Activated naive CD8-positive, alpha-beta T cell treated with anti-CD3 and anti-CD28 coated beads, Interleukin-2, amount 50 U/mL, for 24 hours (primary cell): ENCODE data around the gene ATP9A.

Experiments used
- ATAC-seq: fragments of 150-1000 bp; cut with Tn5 transposase; one replicate; pipeline ENCODE4 v1.10.0; 2021
- DNase-seq: peaks from one replicate; pipeline ENCODE4 v3.0.0; 2021
- H3K27ac Mint-ChIP-seq: one replicate; pipeline ENCODE4 v1.8.0; 2021; ENCODE audit warnings: mild to moderate bottlenecking, mixed read lengths
- H3K27me3 Mint-ChIP-seq: one replicate; pipeline ENCODE4 v1.8.0; 2021; ENCODE audit warnings: mixed read lengths
- H3K36me3 Mint-ChIP-seq: one replicate; pipeline ENCODE4 v1.8.0; 2021; ENCODE audit warnings: low read depth, mixed read lengths
- H3K4me1 Mint-ChIP-seq: one replicate; pipeline ENCODE4 v1.8.0; 2021; ENCODE audit warnings: mixed read lengths
- H3K4me3 Mint-ChIP-seq: one replicate; pipeline ENCODE4 v1.8.0; 2021; ENCODE audit warnings: mild to moderate bottlenecking, moderate library complexity, mixed read lengths
- H3K9me3 Mint-ChIP-seq: one replicate; pipeline ENCODE4 v1.8.0; 2021; ENCODE audit warnings: mixed read lengths

ATP9A gene

GRCh38 chr20:51710361-51710894 is 57.8 kb downstream of the ATP9A start:
- Mint-ChIP-seq H3K36me3 (no peaks in the 10 kb centered on the region), H3K9me3 (no peaks in the 10 kb centered on the region), H3K4me1 (peaks cover 7% of the 10 kb centered on the region), H3K27me3 (peaks cover 5% of the 10 kb centered on the region), H3K4me3 (no peak overlapping the region), H3K27ac (no peak overlapping the region)
- no peak for ATAC-seq
- DNase-seq, result no peak

- H3K27ac Mint-ChIP-seq, result no peak overlapping the region
- H3K27me3 Mint-ChIP-seq, result peaks cover 4% of the 10 kb centered on the region
- H3K4me3 Mint-ChIP-seq, result no peak overlapping the region
- no peak for ATAC-seq
- H3K36me3 Mint-ChIP-seq, result no peaks in the 10 kb centered on the region
- peaks cover 3% of the 10 kb centered on the region for H3K4me1 Mint-ChIP-seq
- DNase-seq, result no peak
- H3K9me3 Mint-ChIP-seq, result no peaks in the 10 kb centered on the region
Observed at GRCh38 chr20:51705400-51705799, 62.8 kb downstream of the ATP9A start.

GRCh38 chr20:51703400-51704287 is 64.5 kb downstream of the ATP9A start:
- Mint-ChIP-seq H3K9me3 (no peaks in the 10 kb centered on the region), H3K36me3 (no peaks in the 10 kb centered on the region), H3K4me3 (no peak overlapping the region), H3K4me1 (peaks cover 3% of the 10 kb centered on the region), H3K27me3 (peaks cover 4% of the 10 kb centered on the region), H3K27ac (no peak overlapping the region)
- DNase-seq, result no peak
- peak; percentile 43 for ATAC-seq

DNA sequence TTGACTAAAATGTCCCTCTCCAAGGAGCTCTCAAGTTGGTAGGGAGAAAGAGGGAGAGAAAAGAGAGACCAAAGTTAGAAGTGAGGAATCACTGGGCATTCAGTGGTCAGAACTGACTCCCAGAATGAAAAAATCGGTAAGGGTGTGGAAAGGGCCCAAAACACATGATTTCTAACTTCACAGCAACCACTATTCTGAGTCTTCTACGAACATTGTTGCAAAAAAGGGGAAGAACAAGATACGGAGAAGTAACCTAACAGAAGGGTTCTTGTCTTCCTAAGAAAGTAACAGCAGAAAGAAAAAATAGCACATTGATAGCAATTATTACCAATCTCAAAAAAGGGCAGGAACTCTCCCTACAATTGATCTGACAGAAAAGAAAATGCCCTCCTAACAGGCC is 65.6 kb downstream of the ATP9A start:
- peaks cover 3% of the 10 kb centered on the region for H3K4me1 Mint-ChIP-seq
- no peak overlapping the region for H3K27ac Mint-ChIP-seq
- no peaks in the 10 kb centered on the region for H3K9me3 Mint-ChIP-seq
- H3K27me3 Mint-ChIP-seq, result peaks cover 4% of the 10 kb centered on the region
- H3K4me3 Mint-ChIP-seq, result no peak overlapping the region
- H3K36me3 Mint-ChIP-seq, result no peaks in the 10 kb centered on the region
- DNase-seq (no peak), ATAC-seq (no peak)

- H3K4me3 Mint-ChIP-seq, result no peak overlapping the region
- H3K36me3 Mint-ChIP-seq, result no peaks in the 10 kb centered on the region
- ATAC-seq, result no peak
Observed at GRCh38 chr20:51700809-51701285, 67.3 kb downstream of the ATP9A start.

DNA sequence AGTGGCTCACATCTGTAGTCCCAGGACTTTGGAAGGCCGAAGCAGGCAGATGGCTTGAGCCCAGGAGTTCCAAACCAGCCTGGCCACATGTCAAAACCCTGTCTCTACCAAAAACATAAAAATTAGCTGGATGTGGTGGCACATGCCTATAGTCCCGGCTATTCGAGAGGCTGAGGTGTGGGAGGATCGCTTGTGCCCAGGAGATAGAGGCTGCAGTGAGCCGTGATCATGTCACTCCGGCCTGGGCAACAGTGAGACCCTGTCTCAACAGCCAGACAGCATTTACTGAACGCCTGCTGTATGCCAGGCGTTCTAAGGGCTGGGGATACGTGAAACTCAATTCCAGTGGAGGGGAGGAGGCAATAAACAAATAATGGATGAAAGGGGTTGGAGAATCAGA is 69.9 kb downstream of the ATP9A start:
- Mint-ChIP-seq H3K27me3 (peaks cover 24% of the 10 kb centered on the region), H3K9me3 (no peaks in the 10 kb centered on the region), H3K27ac (no peak overlapping the region), H3K4me3 (no peak overlapping the region), H3K36me3 (no peaks in the 10 kb centered on the region), H3K4me1 (peaks cover 18% of the 10 kb centered on the region)
- ATAC-seq (no peak), DNase-seq (no peak)

More at GRCh38 chr20:51700809-51701285, 67.3 kb downstream of the ATP9A start:
- Mint-ChIP-seq H3K27me3 (peaks cover 14% of the 10 kb centered on the region), H3K27ac (no peak overlapping the region), H3K4me1 (peaks cover 15% of the 10 kb centered on the region), H3K9me3 (no peaks in the 10 kb centered on the region)
- no peak for DNase-seq

DNA sequence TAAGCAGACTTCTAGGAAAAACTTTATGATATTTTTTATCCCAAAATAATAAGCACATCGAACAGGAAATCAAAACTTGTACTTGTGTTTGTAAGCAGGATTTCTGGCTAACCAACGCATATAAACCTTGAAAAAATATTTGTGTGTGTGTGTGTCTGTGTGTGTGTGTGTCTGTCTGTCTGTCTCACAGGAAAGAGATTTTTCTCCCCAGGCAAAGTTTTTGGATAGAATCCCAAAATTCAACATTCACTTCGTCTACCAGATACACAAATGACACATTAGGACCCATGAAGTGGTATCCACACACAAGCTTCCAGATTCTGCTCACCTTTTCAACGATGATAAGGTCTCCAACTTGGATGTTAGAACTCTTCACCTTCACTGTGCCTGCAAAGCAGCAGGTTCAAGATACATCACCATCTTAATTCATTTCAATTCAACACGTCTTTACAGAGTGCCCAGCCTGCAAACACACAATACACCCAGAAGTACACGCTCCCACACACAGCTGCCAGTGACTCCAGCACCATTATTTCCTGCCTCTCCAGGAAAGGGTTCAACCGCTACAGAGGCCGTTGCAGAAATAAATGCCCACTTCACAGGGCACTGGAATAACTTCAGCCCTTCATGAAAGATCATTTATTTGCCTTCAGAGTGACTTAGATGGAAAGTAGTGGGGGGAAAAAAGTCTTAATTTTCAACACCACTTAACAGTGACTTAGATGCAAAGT is 70.9 kb downstream of the ATP9A start:
- ATAC-seq, result no peak
- no peak for DNase-seq
- Mint-ChIP-seq H3K9me3 (no peaks in the 10 kb centered on the region), H3K4me1 (peaks cover 18% of the 10 kb centered on the region), H3K27me3 (peaks cover 25% of the 10 kb centered on the region), H3K27ac (no peak overlapping the region), H3K36me3 (no peaks in the 10 kb centered on the region), H3K4me3 (no peak overlapping the region)

DNA sequence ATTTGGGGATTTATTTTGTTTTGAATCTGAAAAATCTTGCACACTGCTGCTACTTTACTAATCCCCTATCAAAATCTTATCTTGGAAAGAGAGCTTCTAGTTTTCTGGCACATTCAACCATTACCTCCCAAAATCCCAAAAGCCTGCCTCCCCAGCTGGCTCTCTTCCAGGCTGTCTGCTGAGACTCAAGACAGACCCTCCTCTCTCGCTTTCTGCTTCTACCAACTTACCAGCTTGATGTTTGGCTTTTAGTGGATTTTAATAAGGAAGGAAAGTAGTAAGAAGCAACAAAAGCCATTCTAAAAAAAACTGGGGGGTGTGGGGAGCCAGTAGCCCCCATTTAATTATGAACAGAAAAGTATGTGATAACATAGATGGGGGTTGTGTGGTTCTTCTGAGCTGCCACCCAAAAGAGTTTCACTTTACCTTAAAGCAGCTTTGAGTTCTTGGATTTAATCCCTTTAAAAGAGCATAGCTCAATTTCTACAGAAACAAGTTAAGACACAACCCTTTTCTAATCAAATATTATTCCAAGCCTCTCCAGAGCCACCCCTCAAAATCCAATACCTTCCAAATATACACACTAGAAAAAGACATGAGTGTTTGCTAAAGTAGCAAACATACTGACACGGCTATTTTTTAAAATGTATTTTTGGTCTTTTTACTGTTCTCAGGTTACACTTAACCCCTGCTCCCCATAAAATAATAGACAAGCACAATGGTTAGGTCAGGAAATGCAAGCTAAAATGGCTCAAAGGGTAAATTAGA is 71.7 kb downstream of the ATP9A start:
- DNase-seq (no peak), ATAC-seq (no peak)
- Mint-ChIP-seq H3K36me3 (no peaks in the 10 kb centered on the region), H3K27me3 (peaks cover 25% of the 10 kb centered on the region), H3K4me1 (peaks cover 18% of the 10 kb centered on the region), H3K27ac (no peak overlapping the region), H3K9me3 (no peaks in the 10 kb centered on the region), H3K4me3 (no peak overlapping the region)

DNA sequence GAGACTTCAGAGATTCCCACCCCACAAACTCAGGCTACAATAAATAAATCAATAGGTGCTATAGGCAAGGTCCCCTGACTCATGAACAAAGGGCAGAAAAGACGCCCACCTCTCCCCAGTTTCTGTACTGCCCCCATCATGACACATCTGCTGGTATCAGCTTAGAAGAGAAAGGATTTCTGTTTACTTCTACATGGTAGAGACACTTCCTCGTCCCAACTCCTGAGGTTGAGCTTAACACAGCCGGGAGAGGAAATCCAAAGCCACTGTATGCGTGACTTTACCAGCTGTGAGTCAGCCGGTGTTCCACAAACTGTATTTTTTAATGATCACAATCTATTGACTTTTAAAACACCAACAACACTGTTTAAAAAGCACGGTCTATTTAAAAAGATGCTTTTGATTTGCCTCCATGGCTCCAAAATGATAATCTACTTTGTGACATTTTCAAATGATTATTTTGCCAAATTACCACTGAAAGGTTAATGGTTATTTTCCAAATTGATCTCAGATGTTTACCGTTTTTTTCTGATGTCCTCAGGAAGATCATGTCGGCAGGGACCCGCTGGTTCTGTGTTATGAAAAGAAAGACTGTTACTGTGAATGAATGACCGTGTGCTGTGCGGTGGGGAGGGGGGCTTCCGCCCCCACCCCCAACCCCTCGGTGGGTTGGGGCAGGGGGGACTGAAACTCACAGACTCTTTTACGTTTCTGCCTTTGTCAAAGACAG is 72.5 kb downstream of the ATP9A start:
- peak overlapping the region; percentile 40 for H3K27ac Mint-ChIP-seq
- H3K9me3 Mint-ChIP-seq, result no peaks in the 10 kb centered on the region
- peaks cover 18% of the 10 kb centered on the region for H3K4me1 Mint-ChIP-seq
- H3K4me3 Mint-ChIP-seq, result no peak overlapping the region
- ATAC-seq (peak; percentile 81), DNase-seq (peak; percentile 5)
- H3K36me3 Mint-ChIP-seq, result no peaks in the 10 kb centered on the region
- peaks cover 25% of the 10 kb centered on the region for H3K27me3 Mint-ChIP-seq

GRCh38 chr20:51692806-51693400 is 75.3 kb downstream of the ATP9A start:
- DNase-seq, result no peak
- ATAC-seq, result no peak
- no peak overlapping the region for H3K27ac Mint-ChIP-seq
- peaks cover 25% of the 10 kb centered on the region for H3K27me3 Mint-ChIP-seq
- no peak overlapping the region for H3K4me3 Mint-ChIP-seq
- no peaks in the 10 kb centered on the region for H3K9me3 Mint-ChIP-seq
- no peaks in the 10 kb centered on the region for H3K36me3 Mint-ChIP-seq
- H3K4me1 Mint-ChIP-seq, result peaks cover 18% of the 10 kb centered on the region

DNA sequence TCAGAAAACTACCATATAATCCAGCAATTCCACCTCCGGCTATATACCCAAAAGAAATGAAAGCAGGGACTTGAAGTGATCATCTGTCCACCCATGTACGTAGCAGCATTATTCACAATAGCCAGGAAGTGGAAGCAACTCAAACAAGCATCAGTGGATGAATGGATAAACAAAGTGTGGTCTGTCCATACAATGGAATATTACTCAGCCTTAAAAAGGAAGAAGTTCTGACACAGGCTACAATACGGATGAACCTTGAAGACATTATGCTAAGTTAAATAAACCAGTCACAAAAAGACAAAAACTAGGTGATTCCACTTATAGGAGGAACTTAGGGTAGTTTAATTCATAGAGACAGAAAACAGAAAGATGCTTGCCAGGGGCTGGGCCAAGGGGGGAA is 76.5 kb downstream of the ATP9A start:
- no peaks in the 10 kb centered on the region for H3K9me3 Mint-ChIP-seq
- no peak for DNase-seq
- no peak overlapping the region for H3K27ac Mint-ChIP-seq
- peaks cover 20% of the 10 kb centered on the region for H3K27me3 Mint-ChIP-seq
- ATAC-seq, result no peak
- no peaks in the 10 kb centered on the region for H3K36me3 Mint-ChIP-seq
- no peak overlapping the region for H3K4me3 Mint-ChIP-seq
- peaks cover 14% of the 10 kb centered on the region for H3K4me1 Mint-ChIP-seq

DNA sequence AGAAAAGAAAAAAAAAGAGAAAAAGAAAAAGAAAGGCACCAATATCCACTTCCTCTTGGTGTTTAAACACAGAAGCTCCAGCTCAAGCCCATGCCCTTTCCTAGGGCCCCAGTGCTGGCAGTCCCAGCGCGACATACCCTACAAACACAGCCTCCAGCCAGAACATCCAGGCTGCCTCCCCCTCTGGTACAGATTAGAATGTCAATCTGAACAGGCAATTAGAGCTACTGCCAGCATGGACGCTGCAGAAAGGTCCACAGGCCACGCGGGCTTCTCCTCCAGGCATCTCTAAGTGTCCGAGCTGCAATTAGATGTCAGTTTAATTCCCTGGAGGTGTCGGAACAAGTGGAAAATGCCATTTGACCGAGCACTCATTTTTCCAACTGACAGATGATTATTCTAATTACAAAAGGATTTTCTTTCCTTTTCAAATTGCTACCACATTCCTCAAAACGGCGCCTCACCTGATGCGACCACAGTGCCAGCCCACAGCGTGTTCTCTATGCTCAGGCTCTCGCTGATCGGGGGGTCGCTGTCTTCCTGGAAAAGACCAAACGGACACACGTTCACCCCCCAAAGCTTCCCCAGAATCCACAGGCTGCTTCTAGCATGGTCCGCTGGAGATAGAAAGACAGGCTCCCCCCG is 79.5 kb downstream of the ATP9A start:
- no peak for DNase-seq
- Mint-ChIP-seq H3K4me3 (no peak overlapping the region), H3K27me3 (peaks cover 2% of the 10 kb centered on the region), H3K36me3 (no peaks in the 10 kb centered on the region), H3K9me3 (no peaks in the 10 kb centered on the region), H3K4me1 (peaks cover 2% of the 10 kb centered on the region), H3K27ac (no peak overlapping the region)
- no peak for ATAC-seq

DNA sequence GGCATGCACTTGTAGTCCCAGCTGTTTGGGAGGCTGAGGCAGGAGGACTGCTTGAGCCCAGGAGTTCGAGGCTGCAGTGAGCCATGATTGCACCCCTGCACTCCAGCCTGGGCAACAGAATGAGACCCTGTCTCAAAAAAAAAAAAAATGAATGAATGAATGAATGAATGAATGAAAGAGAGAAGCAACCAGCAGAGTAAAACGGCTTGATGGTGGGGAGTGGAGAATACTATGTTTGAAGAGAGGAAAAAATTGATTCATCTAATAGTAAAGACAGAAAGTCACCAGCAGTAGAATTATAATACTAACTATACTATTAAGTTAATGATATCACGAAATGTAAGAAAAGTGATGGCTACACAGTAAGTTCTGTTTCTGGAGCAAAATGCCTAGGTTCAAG is 80.6 kb downstream of the ATP9A start:
- no peak for DNase-seq
- Mint-ChIP-seq H3K36me3 (no peaks in the 10 kb centered on the region), H3K4me3 (no peak overlapping the region), H3K9me3 (no peaks in the 10 kb centered on the region), H3K4me1 (peaks cover 2% of the 10 kb centered on the region), H3K27ac (no peak overlapping the region), H3K27me3 (no peaks in the 10 kb centered on the region)
- ATAC-seq, result no peak
